ENCODE measurements around the gene PHLPP1.

The PHLPP1 gene

GRCh38 chr18:62716619-62717168 is 1.4 kb downstream of the PHLPP1 start:
- TF ChIP-seq FOXM1 (IDR thresholded peaks at IDR 0.05; ENCODE audit: borderline replicate concordance, low read depth) (no peak), YY1 (IDR thresholded peaks at IDR 0.05; ENCODE audit: low read depth) (no peak), TCF12 (IDR thresholded peaks at IDR 0.05; ENCODE audit: low read depth) (no peak), CEBPB (IDR thresholded peaks at IDR 0.05) (no peak), RAD21 (IDR thresholded peaks at IDR 0.05; ENCODE audit: low read depth) (no peak)

DNA sequence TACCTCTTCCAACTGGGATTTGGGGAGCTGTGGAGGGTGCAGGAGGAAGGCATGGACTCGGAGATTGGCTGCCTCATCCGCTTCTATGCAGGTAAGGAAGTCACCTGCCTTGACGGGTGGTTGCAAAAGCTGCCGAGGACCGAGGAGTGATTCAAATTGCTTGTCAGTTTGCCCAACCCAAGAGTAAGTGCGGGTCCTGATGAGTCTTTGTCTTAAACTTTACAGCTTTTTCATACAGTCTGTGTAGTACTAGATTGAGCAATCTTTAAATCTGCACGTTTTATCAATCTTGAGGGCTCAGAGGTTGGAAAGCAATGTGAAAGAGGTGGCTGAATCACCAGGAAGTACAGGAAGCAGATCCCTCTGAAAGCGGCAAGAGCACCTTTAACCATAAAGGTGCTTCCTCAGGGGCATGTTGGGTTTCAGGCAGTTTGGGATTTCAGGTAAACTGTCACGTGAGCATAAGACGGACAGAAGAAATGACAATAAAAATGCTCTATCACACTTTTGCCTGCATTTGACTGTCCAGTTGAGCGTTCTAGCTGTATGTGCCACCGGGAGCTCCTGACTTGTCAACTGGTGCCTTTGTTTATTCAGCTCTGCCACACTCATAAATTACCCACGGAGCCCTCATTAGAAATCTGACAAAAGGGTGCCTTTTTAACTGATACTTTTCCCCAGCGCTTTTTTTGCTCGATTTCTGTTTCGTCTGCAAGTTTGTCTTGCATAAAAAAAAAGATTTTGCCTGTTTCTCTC is 2.0 kb downstream of the PHLPP1 start:
- TF ChIP-seq TEAD4 (IDR thresholded peaks at IDR 0.05) (no peak), CREB1 (IDR thresholded peaks at IDR 0.05; ENCODE audit: low read depth) (no peak), NFIC (IDR thresholded peaks at IDR 0.05) (no peak), TAF1 (IDR thresholded peaks at IDR 0.05; ENCODE audit: low read depth) (no peak), TCF12 (IDR thresholded peaks at IDR 0.05; ENCODE audit: low read depth) (no peak), YY1 (IDR thresholded peaks at IDR 0.05; ENCODE audit: low read depth) (no peak), EP300 (IDR thresholded peaks at IDR 0.05; ENCODE audit: borderline replicate concordance) (no peak), EGR1 (IDR thresholded peaks at IDR 0.05) (no peak), USF1 (IDR thresholded peaks at IDR 0.05) (no peak), ZBTB7A (IDR thresholded peaks at IDR 0.05; ENCODE audit: low read depth) (no peak), FOXM1 (IDR thresholded peaks at IDR 0.05; ENCODE audit: borderline replicate concordance, low read depth) (no peak), CEBPB (IDR thresholded peaks at IDR 0.05) (no peak), RAD21 (IDR thresholded peaks at IDR 0.05; ENCODE audit: low read depth) (no peak), MAX (IDR thresholded peaks at IDR 0.05) (no peak)
- TF ChIP-seq, protein P1, sequence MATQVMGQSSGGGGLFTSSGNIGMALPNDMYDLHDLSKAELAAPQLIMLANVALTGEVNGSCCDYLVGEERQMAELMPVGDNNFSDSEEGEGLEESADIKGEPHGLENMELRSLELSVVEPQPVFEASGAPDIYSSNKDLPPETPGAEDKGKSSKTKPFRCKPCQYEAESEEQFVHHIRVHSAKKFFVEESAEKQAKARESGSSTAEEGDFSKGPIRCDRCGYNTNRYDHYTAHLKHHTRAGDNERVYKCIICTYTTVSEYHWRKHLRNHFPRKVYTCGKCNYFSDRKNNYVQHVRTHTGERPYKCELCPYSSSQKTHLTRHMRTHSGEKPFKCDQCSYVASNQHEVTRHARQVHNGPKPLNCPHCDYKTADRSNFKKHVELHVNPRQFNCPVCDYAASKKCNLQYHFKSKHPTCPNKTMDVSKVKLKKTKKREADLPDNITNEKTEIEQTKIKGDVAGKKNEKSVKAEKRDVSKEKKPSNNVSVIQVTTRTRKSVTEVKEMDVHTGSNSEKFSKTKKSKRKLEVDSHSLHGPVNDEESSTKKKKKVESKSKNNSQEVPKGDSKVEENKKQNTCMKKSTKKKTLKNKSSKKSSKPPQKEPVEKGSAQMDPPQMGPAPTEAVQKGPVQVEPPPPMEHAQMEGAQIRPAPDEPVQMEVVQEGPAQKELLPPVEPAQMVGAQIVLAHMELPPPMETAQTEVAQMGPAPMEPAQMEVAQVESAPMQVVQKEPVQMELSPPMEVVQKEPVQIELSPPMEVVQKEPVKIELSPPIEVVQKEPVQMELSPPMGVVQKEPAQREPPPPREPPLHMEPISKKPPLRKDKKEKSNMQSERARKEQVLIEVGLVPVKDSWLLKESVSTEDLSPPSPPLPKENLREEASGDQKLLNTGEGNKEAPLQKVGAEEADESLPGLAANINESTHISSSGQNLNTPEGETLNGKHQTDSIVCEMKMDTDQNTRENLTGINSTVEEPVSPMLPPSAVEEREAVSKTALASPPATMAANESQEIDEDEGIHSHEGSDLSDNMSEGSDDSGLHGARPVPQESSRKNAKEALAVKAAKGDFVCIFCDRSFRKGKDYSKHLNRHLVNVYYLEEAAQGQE (IDR thresholded peaks at IDR 0.05; ENCODE audit: low read depth), result no peak

DNA sequence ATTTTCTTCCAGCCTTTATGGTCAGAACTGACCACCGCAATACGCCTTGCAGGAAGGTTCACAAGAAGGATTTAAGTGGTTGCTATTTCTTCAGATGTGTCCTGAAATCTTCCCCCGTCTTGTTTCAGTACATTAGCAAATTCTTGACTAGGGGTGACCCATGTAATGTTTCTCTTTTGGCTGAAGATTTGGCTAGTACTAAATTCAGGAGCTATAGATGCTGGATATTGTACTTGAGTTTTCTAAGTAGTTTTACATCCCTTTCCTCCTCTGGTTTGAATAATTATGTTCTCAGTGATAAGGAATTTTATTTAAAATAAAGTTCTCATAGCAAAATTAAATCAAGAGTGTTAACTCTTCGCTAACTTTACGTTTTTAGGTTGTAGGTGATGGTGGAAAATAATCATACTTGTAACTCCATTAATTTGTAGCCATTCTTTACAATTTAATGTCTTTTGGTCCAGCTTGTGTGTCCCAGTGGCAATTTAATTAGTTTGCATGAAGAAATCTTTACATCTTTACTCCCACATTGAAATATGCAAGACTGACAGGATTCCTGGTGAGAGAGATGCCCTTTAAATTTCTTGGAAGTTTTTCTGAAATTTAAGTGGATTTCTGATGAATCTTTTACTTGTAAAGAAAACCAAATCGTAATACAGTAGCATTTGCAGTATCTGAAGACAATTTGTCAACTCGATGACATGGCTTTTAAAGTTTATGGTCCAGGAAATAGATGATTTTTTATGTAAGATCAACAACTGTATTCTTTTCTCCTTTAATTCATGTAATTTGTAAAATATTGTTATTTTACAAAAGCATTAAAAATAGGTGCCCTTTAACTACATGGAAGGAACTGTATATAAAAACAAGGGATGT is 2.8 kb downstream of the PHLPP1 start:
- TF ChIP-seq YY1 (IDR thresholded peaks at IDR 0.05; ENCODE audit: low read depth) (no peak), NFIC (IDR thresholded peaks at IDR 0.05) (no peak), EGR1 (IDR thresholded peaks at IDR 0.05) (no peak), TAF1 (IDR thresholded peaks at IDR 0.05; ENCODE audit: low read depth) (no peak), USF1 (IDR thresholded peaks at IDR 0.05) (no peak), ZBTB7A (IDR thresholded peaks at IDR 0.05; ENCODE audit: low read depth) (no peak), TCF12 (IDR thresholded peaks at IDR 0.05; ENCODE audit: low read depth) (no peak), CREB1 (IDR thresholded peaks at IDR 0.05; ENCODE audit: low read depth) (no peak), RAD21 (IDR thresholded peaks at IDR 0.05; ENCODE audit: low read depth) (no peak), FOXM1 (IDR thresholded peaks at IDR 0.05; ENCODE audit: borderline replicate concordance, low read depth) (no peak), CEBPB (IDR thresholded peaks at IDR 0.05) (no peak), MAX (IDR thresholded peaks at IDR 0.05) (no peak), EP300 (IDR thresholded peaks at IDR 0.05; ENCODE audit: borderline replicate concordance) (no peak), TEAD4 (IDR thresholded peaks at IDR 0.05) (no peak)
- TF ChIP-seq, protein P1 (IDR thresholded peaks at IDR 0.05; ENCODE audit: low read depth), result no peak

- TF ChIP-seq NFIC (IDR thresholded peaks at IDR 0.05) (no peak), USF1 (IDR thresholded peaks at IDR 0.05) (no peak), EP300 (IDR thresholded peaks at IDR 0.05; ENCODE audit: borderline replicate concordance) (no peak), ZBTB7A (IDR thresholded peaks at IDR 0.05; ENCODE audit: low read depth) (no peak), RAD21 (IDR thresholded peaks at IDR 0.05; ENCODE audit: low read depth) (no peak), TEAD4 (IDR thresholded peaks at IDR 0.05) (no peak), TAF1 (IDR thresholded peaks at IDR 0.05; ENCODE audit: low read depth) (no peak), FOXM1 (IDR thresholded peaks at IDR 0.05; ENCODE audit: borderline replicate concordance, low read depth) (no peak), CREB1 (IDR thresholded peaks at IDR 0.05; ENCODE audit: low read depth) (no peak), YY1 (IDR thresholded peaks at IDR 0.05; ENCODE audit: low read depth) (no peak), MAX (IDR thresholded peaks at IDR 0.05) (no peak), TCF12 (IDR thresholded peaks at IDR 0.05; ENCODE audit: low read depth) (no peak), CEBPB (IDR thresholded peaks at IDR 0.05) (no peak), EGR1 (IDR thresholded peaks at IDR 0.05) (no peak)
- TF ChIP-seq, protein P1 (IDR thresholded peaks at IDR 0.05; ENCODE audit: low read depth), result no peak
Observed at GRCh38 chr18:62720048-62720447, 4.7 kb downstream of the PHLPP1 start.
